A549 (cell line): ENCODE results near the gene PTX3.

ENCODE experiments used
- CEBPB ChIP-seq, 2 experiments: fragments of >200 bp in 1 of 2; sonication (Bioruptor Twin) in 1 of 2; formaldehyde crosslinking in 1 of 2; IDR thresholded peaks; 2 replicates each; pipeline ENCODE4 v1.6.1; 2012 to 2016
- CTCF ChIP-seq: fragments of >200 bp; sonication (Bioruptor Twin); formaldehyde crosslinking; IDR thresholded peaks from 3 replicates; pipeline ENCODE4 v1.5.1; 2016
- EP300 ChIP-seq, 2 experiments: fragments of >200 bp; sonication (Bioruptor Twin); formaldehyde crosslinking; IDR thresholded peaks; 2 replicates in 1 of 2; 3 replicates in 1 of 2; pipeline ENCODE4 v1.6.1; 2016 to 2017
- HOXA7 ChIP-seq: fragments of 250-450 bp; sonication (Bioruptor Pico); IDR thresholded peaks from 2 replicates; pipeline ENCODE4 v1.5.0; 2020; ENCODE audit warnings: mild to moderate bottlenecking, moderate library complexity
- POLR2A ChIP-seq: IDR thresholded peaks from 2 replicates; pipeline ENCODE4 v1.6.1; 2012; ENCODE audit warnings: mild to moderate bottlenecking, low read length
- RCOR1 ChIP-seq: fragments of 150-350 bp; IDR thresholded peaks from 2 replicates; pipeline ENCODE4 v1.6.1; 2014; ENCODE audit warnings: antibody characterized with exemption, low read length, low read depth

- TF ChIP-seq EP300 (IDR thresholded peaks at IDR 0.05) (no peak), RCOR1 (no peak), HOXA7 (CRISPR knock-in tag) (no peak), CTCF (no peak), POLR2A (no peak), CEBPB (IDR thresholded peaks at IDR 0.05) (no peak)
Observed at GRCh38 chr3:157438194-157438730, 1.6 kb downstream of the PTX3 start.
